ENCODE measurements around the gene DUSP11. TPM values are rescaled to one million over a fixed set of nuclear protein-coding genes. Genes with fewer than 3 reads are reported as not detected.
"Not testable (repeated sequence)": the region's sequence is repeated elsewhere in the genome, so short reads cannot be mapped to it uniquely, and the experiment has no call there.

Gene DUSP11
- total RNA-seq, 1 experiment from 2014 or later: 84.2 TPM

- no peak for DNase-seq
- H3K4me1 ChIP-seq (ENCODE audit: low read length): no peaks in the 10 kb centered on the region
- H3K79me2 ChIP-seq (ENCODE audit: low read length): no peaks in the 10 kb centered on the region
These were observed 51.9 kb downstream of the DUSP11 start for GRCh38 chr2:73728043-73728442.

GRCh38 chr2:73726657-73727056, 53.2 kb downstream of the DUSP11 start:
- not testable (repeated sequence) for H3K4me3 ChIP-seq (ENCODE audit: low read length); DNase-seq; H3K4me1 ChIP-seq (ENCODE audit: low read length); H3K9me2 ChIP-seq (replicated peaks; ENCODE audit: insufficient read depth, low read length); H3K27ac ChIP-seq (ENCODE audit: low read length); H3K27me3 ChIP-seq (ENCODE audit: low read length); H3K9ac ChIP-seq (ENCODE audit: low read length); H3K9me3 ChIP-seq (ENCODE audit: low read length); H3K79me2 ChIP-seq (ENCODE audit: low read length); H2AFZ ChIP-seq (ENCODE audit: low read length); H4K20me1 ChIP-seq (ENCODE audit: insufficient read depth, low read depth, low read length); H3K4me2 ChIP-seq (ENCODE audit: low read depth, low read length, poor library complexity, severe bottlenecking)
- peaks cover 31% of the 10 kb centered on the region for H3K36me3 ChIP-seq (ENCODE audit: insufficient read depth, low read length)

More at GRCh38 chr2:73728043-73728442, 51.9 kb downstream of the DUSP11 start:
- H3K27ac ChIP-seq (ENCODE audit: low read length): no peak overlapping the region
- peaks cover 42% of the 10 kb centered on the region for H3K36me3 ChIP-seq (ENCODE audit: insufficient read depth, low read length)
- H3K4me2 ChIP-seq (ENCODE audit: low read depth, low read length, poor library complexity, severe bottlenecking): no peak overlapping the region
- H3K9ac ChIP-seq (ENCODE audit: low read length): no peak overlapping the region
- no peak overlapping the region for H2AFZ ChIP-seq (ENCODE audit: low read length)
- no peaks in the 10 kb centered on the region for H4K20me1 ChIP-seq (ENCODE audit: insufficient read depth, low read depth, low read length)
- H3K9me2 ChIP-seq (replicated peaks; ENCODE audit: insufficient read depth, low read length): no peaks in the 10 kb centered on the region
- H3K9me3 ChIP-seq (ENCODE audit: low read length): no peaks in the 10 kb centered on the region
- no peak overlapping the region for H3K4me3 ChIP-seq (ENCODE audit: low read length)
- H3K27me3 ChIP-seq (ENCODE audit: low read length): no peaks in the 10 kb centered on the region

GRCh38 chr2:73718851-73719621, 60.9 kb downstream of the DUSP11 start:
- no peak overlapping the region for H3K4me2 ChIP-seq (ENCODE audit: low read depth, low read length, poor library complexity, severe bottlenecking)
- DNase-seq: no peak
- H3K9me3 ChIP-seq (ENCODE audit: low read length): 0 out of 2 replicates have a peak, but pooled peaks cover 4% of the 10 kb centered on the region
- H3K36me3 ChIP-seq (ENCODE audit: insufficient read depth, low read length): no peaks in the 10 kb centered on the region
- H3K4me3 ChIP-seq (ENCODE audit: low read length): no peak overlapping the region
- no peak overlapping the region for H3K27ac ChIP-seq (ENCODE audit: low read length)
- 0 out of 2 replicates have a peak, but pooled peaks cover 4% of the 10 kb centered on the region for H3K4me1 ChIP-seq (ENCODE audit: low read length)
- H3K9me2 ChIP-seq (replicated peaks; ENCODE audit: insufficient read depth, low read length): no peaks in the 10 kb centered on the region
- H3K9ac ChIP-seq (ENCODE audit: low read length): no peak overlapping the region
- H2AFZ ChIP-seq (ENCODE audit: low read length): no peak overlapping the region
- H3K27me3 ChIP-seq (ENCODE audit: low read length): no peaks in the 10 kb centered on the region
- H3K79me2 ChIP-seq (ENCODE audit: low read length): no peaks in the 10 kb centered on the region
- no peaks in the 10 kb centered on the region for H4K20me1 ChIP-seq (ENCODE audit: insufficient read depth, low read depth, low read length)

GRCh38 chr2:73718421-73718820, 61.5 kb downstream of the DUSP11 start:
- Histone ChIP-seq H3K4me3 (ENCODE audit: low read length) (no peak overlapping the region), H3K27me3 (ENCODE audit: low read length) (no peaks in the 10 kb centered on the region), H3K4me2 (ENCODE audit: low read depth, low read length, poor library complexity, severe bottlenecking) (no peak overlapping the region), H2AFZ (ENCODE audit: low read length) (no peak overlapping the region), H3K27ac (ENCODE audit: low read length) (no peak overlapping the region), H3K9ac (ENCODE audit: low read length) (no peak overlapping the region), H3K9me2 (replicated peaks; ENCODE audit: insufficient read depth, low read length) (no peaks in the 10 kb centered on the region), H3K4me1 (ENCODE audit: low read length) (0 out of 2 replicates have a peak, but pooled peaks cover 4% of the 10 kb centered on the region), H3K9me3 (ENCODE audit: low read length) (peaks cover 8% of the 10 kb centered on the region; the same call in 1 of the 2 replicates), H4K20me1 (ENCODE audit: insufficient read depth, low read depth, low read length) (no peaks in the 10 kb centered on the region), H3K36me3 (ENCODE audit: insufficient read depth, low read length) (no peaks in the 10 kb centered on the region), H3K79me2 (ENCODE audit: low read length) (no peaks in the 10 kb centered on the region)
- DNase-seq: no peak

- H3K4me2 ChIP-seq (ENCODE audit: low read depth, low read length, poor library complexity, severe bottlenecking); H2AFZ ChIP-seq (ENCODE audit: low read length); H3K79me2 ChIP-seq (ENCODE audit: low read length); H3K4me3 ChIP-seq (ENCODE audit: low read length); H4K20me1 ChIP-seq (ENCODE audit: insufficient read depth, low read depth, low read length); H3K9me3 ChIP-seq (ENCODE audit: low read length); H3K9ac ChIP-seq (ENCODE audit: low read length); DNase-seq; H3K27ac ChIP-seq (ENCODE audit: low read length); H3K9me2 ChIP-seq (replicated peaks; ENCODE audit: insufficient read depth, low read length); H3K27me3 ChIP-seq (ENCODE audit: low read length); H3K36me3 ChIP-seq (ENCODE audit: insufficient read depth, low read length); H3K4me1 ChIP-seq (ENCODE audit: low read length): not testable (repeated sequence)
These were observed 62.2 kb downstream of the DUSP11 start for GRCh38 chr2:73717695-73718094.

GRCh38 chr2:73717251-73717606, 62.7 kb downstream of the DUSP11 start:
- H3K79me2 ChIP-seq (ENCODE audit: low read length): no peaks in the 10 kb centered on the region
- H4K20me1 ChIP-seq (ENCODE audit: insufficient read depth, low read depth, low read length): no peaks in the 10 kb centered on the region
- no peaks in the 10 kb centered on the region for H3K27me3 ChIP-seq (ENCODE audit: low read length)
- no peak overlapping the region for H3K4me3 ChIP-seq (ENCODE audit: low read length)
- no peak overlapping the region for H3K9ac ChIP-seq (ENCODE audit: low read length)
- H3K4me1 ChIP-seq (ENCODE audit: low read length): 0 out of 2 replicates have a peak, but pooled peaks cover 4% of the 10 kb centered on the region
- H3K36me3 ChIP-seq (ENCODE audit: insufficient read depth, low read length): no peaks in the 10 kb centered on the region
- H3K9me2 ChIP-seq (replicated peaks; ENCODE audit: insufficient read depth, low read length): no peaks in the 10 kb centered on the region
- peak overlapping the region; percentile 17; the same call in 1 of the 2 replicates for H2AFZ ChIP-seq (ENCODE audit: low read length)
- H3K27ac ChIP-seq (ENCODE audit: low read length): no peak overlapping the region
- peaks cover 8% of the 10 kb centered on the region; the same call in 1 of the 2 replicates for H3K9me3 ChIP-seq (ENCODE audit: low read length)
- H3K4me2 ChIP-seq (ENCODE audit: low read depth, low read length, poor library complexity, severe bottlenecking): no peak overlapping the region
- no peak for DNase-seq

- Histone ChIP-seq H3K9ac (ENCODE audit: low read length) (no peak overlapping the region), H3K9me3 (ENCODE audit: low read length) (peaks cover 8% of the 10 kb centered on the region; the same call in 1 of the 2 replicates), H3K27me3 (ENCODE audit: low read length) (no peaks in the 10 kb centered on the region), H3K4me2 (ENCODE audit: low read depth, low read length, poor library complexity, severe bottlenecking) (no peak overlapping the region), H3K4me3 (ENCODE audit: low read length) (no peak overlapping the region), H3K4me1 (ENCODE audit: low read length) (0 out of 2 replicates have a peak, but pooled peaks cover 4% of the 10 kb centered on the region), H3K79me2 (ENCODE audit: low read length) (no peaks in the 10 kb centered on the region), H3K9me2 (replicated peaks; ENCODE audit: insufficient read depth, low read length) (no peaks in the 10 kb centered on the region), H2AFZ (ENCODE audit: low read length) (peak overlapping the region; percentile 54; the same call in 1 of the 2 replicates), H3K36me3 (ENCODE audit: insufficient read depth, low read length) (no peaks in the 10 kb centered on the region), H3K27ac (ENCODE audit: low read length) (no peak overlapping the region), H4K20me1 (ENCODE audit: insufficient read depth, low read depth, low read length) (no peaks in the 10 kb centered on the region)
- no peak for DNase-seq
These were observed 63.2 kb downstream of the DUSP11 start for GRCh38 chr2:73716543-73717250.

GRCh38 chr2:73714091-73714490, 65.8 kb downstream of the DUSP11 start:
- H3K27ac ChIP-seq (ENCODE audit: low read length): no peak overlapping the region
- H3K9me3 ChIP-seq (ENCODE audit: low read length): peaks cover 8% of the 10 kb centered on the region; the same call in 1 of the 2 replicates
- no peak overlapping the region for H2AFZ ChIP-seq (ENCODE audit: low read length)
- no peak for DNase-seq
- 0 out of 2 replicates have a peak, but pooled peaks cover 4% of the 10 kb centered on the region for H3K4me1 ChIP-seq (ENCODE audit: low read length)
- no peaks in the 10 kb centered on the region for H4K20me1 ChIP-seq (ENCODE audit: insufficient read depth, low read depth, low read length)
- H3K9me2 ChIP-seq (replicated peaks; ENCODE audit: insufficient read depth, low read length): no peaks in the 10 kb centered on the region
- no peaks in the 10 kb centered on the region for H3K36me3 ChIP-seq (ENCODE audit: insufficient read depth, low read length)
- H3K9ac ChIP-seq (ENCODE audit: low read length): no peak overlapping the region
- no peaks in the 10 kb centered on the region for H3K79me2 ChIP-seq (ENCODE audit: low read length)
- no peak overlapping the region for H3K4me2 ChIP-seq (ENCODE audit: low read depth, low read length, poor library complexity, severe bottlenecking)
- H3K4me3 ChIP-seq (ENCODE audit: low read length): no peak overlapping the region
- no peaks in the 10 kb centered on the region for H3K27me3 ChIP-seq (ENCODE audit: low read length)

Measured in Karpas-422 (cell line).